ENCODE results near the gene PRF1. TPM values are rescaled to one million over a fixed set of nuclear protein-coding genes. Genes with fewer than 3 reads are reported as not detected.
A peak's percentile ranks its signal among the peaks of the same experiment; 100 is the strongest.

The PRF1 gene
- total RNA-seq, 1 donor from 2014 or later = 6.2 TPM

- no peaks in the 10 kb centered on the region for H3K9me3 ChIP-seq
- H3K4me3 ChIP-seq = no peak overlapping the region
- no peaks in the 10 kb centered on the region for H3K27me3 ChIP-seq
- TF ChIP-seq, protein P1, sequence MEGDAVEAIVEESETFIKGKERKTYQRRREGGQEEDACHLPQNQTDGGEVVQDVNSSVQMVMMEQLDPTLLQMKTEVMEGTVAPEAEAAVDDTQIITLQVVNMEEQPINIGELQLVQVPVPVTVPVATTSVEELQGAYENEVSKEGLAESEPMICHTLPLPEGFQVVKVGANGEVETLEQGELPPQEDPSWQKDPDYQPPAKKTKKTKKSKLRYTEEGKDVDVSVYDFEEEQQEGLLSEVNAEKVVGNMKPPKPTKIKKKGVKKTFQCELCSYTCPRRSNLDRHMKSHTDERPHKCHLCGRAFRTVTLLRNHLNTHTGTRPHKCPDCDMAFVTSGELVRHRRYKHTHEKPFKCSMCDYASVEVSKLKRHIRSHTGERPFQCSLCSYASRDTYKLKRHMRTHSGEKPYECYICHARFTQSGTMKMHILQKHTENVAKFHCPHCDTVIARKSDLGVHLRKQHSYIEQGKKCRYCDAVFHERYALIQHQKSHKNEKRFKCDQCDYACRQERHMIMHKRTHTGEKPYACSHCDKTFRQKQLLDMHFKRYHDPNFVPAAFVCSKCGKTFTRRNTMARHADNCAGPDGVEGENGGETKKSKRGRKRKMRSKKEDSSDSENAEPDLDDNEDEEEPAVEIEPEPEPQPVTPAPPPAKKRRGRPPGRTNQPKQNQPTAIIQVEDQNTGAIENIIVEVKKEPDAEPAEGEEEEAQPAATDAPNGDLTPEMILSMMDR (IDR thresholded peaks at IDR 0.05) = no peak
- no peaks in the 10 kb centered on the region for H3K4me1 ChIP-seq
- H3K27ac ChIP-seq = no peak overlapping the region
- intact Hi-C loops (cut with DNase I) = no loop called here
- H3K36me3 ChIP-seq = no peaks in the 10 kb centered on the region
- no peak for DNase-seq (ENCODE audit: low spot score in 2 of 2)
These were observed 7.0 kb downstream of the PRF1 start for GRCh38 chr10:70595566-70596016.

DNA sequence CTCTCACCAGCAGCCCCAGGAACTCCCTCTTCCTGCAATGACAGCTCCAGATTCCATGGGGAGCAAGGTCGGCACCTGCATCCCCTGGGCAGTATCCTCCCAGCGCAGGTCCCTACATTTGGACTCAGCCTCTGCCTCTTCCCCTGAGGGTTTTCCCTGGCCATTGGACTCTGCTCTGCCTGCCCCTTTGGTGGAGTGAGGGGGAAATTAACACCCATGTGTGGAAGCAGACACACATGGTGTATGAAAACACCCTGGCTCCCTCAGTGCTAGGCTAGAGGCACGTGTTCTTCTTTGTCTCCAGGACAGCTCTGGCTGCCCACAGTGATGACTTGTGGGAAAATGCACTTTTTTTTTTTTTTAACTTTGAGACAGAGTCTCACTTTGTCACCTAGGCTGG is 8.4 kb downstream of the PRF1 start:
- intact Hi-C loops (cut with DNase I) = no loop called here
- Histone ChIP-seq H3K36me3 (no peaks in the 10 kb centered on the region), H3K4me3 (no peak overlapping the region), H3K27me3 (no peaks in the 10 kb centered on the region), H3K4me1 (no peaks in the 10 kb centered on the region), H3K27ac (no peak overlapping the region), H3K9me3 (no peaks in the 10 kb centered on the region)
- peak in 1 of 2 donors; percentile 48 for DNase-seq (ENCODE audit: low spot score in 2 of 2)
- TF ChIP-seq, protein P1 (IDR thresholded peaks at IDR 0.05) = no peak

DNA sequence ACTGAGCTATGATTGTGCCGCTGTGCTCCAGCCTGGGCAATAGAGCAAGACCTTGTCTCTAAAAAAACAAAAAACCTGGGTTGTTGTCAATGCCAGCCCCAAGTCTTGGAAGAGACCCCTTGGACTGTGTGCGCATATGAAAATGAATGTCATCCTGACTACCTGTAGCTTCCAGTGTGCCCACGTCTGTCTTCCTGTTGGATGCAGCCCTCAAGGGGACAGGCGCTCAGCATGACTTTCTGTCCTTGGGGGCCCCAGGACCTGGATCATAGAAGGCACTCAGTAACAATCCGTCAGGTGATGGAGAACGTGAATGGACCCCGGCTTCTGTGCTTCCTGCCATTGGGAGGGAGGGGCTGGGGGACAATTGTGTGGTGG is 9.0 kb downstream of the PRF1 start:
- intact Hi-C loops (cut with DNase I) = no loop called here
- no peaks in the 10 kb centered on the region for H3K27me3 ChIP-seq
- no peak overlapping the region for H3K27ac ChIP-seq
- no peak overlapping the region for H3K4me3 ChIP-seq
- H3K36me3 ChIP-seq = no peaks in the 10 kb centered on the region
- no peaks in the 10 kb centered on the region for H3K4me1 ChIP-seq
- peak in 1 of 2 donors; percentile 18 for DNase-seq (ENCODE audit: low spot score in 2 of 2)
- TF ChIP-seq, protein P1 (IDR thresholded peaks at IDR 0.05) = no peak
- no peaks in the 10 kb centered on the region for H3K9me3 ChIP-seq

DNA sequence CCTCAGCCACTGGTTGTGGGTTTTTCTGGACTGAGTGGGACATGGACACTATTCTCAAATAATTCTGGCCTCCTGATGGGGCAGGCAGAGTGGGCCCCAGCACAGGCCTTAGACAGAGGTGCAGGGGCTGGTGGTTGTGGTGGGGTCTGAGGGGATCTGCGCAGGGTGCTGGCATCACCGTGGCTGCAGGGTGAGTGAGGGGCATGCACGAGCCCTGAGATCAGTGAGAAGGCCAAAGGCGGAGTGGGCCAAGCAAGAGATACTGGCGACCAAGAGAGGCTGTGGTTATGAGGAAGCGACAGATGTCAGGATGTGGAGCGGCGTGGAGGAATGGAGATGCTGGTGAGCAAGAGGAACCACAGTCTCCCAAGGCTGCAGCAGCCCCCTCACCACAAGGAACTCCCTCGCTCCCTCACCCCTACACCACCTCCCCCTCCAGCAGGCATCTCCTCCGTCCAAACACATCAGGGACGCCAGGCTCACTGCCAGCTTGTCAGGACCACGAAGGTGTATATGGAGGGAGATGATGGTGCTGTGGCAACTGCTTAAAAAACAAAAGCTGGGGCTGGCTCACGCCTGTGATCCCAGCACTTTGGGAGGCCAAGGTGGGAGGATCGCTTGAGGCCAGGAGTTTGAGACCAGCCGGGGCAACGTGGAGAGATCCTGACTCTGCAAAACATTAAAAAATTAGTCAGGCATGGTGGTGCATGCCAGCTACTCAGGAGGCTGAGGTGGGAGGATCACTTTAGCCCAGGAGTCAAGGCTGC is 9.6 kb downstream of the PRF1 start:
- Histone ChIP-seq H3K36me3 (no peaks in the 10 kb centered on the region), H3K4me3 (no peak overlapping the region), H3K9me3 (no peaks in the 10 kb centered on the region), H3K4me1 (no peaks in the 10 kb centered on the region), H3K27me3 (no peaks in the 10 kb centered on the region), H3K27ac (no peak overlapping the region)
- DNase-seq (ENCODE audit: low spot score in 2 of 2) = peak in 1 of 2 donors; percentile 53
- intact Hi-C loops (cut with DNase I) = no loop called here
- TF ChIP-seq, protein P1 (IDR thresholded peaks at IDR 0.05) = no peak

DNA sequence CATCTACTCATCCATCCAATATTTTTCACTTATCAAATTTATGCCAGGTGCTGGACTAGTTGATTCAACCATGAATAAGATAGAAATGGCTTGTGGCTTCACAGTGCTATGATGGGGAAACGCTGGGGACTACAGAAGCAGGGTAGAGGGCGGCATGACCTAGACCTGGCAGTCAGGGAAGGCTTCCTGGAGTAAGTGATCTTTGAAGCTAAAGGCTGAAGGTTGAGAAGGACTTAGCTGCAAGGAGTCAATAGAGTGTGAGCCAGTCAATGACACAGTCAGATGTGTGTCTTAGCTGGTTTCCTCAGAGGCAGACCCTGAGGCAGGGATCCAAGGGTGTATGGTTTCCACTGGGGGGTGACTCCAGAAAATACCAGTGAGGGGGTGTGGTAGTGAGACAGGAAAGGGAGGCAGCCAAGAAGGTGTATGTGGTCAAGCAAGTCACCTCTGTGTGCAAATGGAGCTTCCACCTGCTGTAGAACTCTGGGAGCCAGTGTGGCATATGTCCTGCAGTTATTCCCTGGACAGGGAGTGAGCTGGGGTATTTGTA is 10.3 kb downstream of the PRF1 start:
- Histone ChIP-seq H3K27me3 (no peaks in the 10 kb centered on the region), H3K4me1 (no peaks in the 10 kb centered on the region), H3K9me3 (no peaks in the 10 kb centered on the region), H3K27ac (no peak overlapping the region), H3K36me3 (no peaks in the 10 kb centered on the region), H3K4me3 (no peak overlapping the region)
- no peak for DNase-seq (ENCODE audit: low spot score in 2 of 2)
- intact Hi-C loops (cut with DNase I) = no loop called here
- TF ChIP-seq, protein P1 (IDR thresholded peaks at IDR 0.05) = no peak
